LoVo (cell line): ENCODE results near the gene SSC5D.

ENCODE experiments used
- DNase-seq: peaks from one replicate; pipeline ENCODE4 v3.0.0-alpha.2; 2016; ENCODE audit warnings: low spot score

Gene SSC5D

DNA sequence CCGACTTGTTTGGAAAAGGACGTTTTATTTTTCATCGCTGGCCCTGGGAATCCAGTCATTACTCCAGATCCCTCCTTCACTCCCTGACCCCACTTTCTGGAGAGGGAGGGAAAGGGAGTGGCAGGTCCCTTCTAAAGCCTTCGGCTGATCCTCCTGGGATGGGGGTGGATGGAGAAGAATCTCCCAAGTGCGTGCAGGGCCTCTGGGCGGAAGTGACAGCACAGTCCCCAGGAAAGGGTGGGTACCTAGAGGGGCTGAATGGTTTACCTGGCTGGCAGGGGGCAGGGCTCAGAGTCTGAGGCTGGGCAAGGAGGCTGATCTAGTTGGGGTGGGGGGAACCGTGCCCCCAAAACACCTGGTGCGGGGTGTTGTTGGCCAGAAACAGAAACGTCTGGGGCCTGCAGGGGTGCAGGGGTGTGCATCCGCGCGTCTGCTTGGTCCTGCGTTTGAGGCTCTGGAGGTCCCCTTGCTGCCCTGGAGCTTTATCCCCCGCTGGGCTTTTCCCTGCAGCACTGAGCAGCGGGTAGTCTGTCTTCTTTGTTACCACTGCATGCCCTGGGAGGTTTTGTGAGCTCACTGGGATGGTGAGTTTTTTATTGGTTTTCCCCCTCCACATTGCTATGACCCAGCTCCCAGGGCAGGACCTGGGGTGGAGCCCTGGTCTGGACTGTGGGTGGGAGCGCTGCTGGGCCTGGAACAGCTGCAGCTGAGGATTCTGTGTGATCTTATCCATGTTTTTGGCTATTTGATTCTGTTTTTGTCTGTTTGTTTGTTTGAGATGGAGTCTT, 14.8 kb upstream of the SSC5D start:
- peak; percentile 13 for DNase-seq

DNA sequence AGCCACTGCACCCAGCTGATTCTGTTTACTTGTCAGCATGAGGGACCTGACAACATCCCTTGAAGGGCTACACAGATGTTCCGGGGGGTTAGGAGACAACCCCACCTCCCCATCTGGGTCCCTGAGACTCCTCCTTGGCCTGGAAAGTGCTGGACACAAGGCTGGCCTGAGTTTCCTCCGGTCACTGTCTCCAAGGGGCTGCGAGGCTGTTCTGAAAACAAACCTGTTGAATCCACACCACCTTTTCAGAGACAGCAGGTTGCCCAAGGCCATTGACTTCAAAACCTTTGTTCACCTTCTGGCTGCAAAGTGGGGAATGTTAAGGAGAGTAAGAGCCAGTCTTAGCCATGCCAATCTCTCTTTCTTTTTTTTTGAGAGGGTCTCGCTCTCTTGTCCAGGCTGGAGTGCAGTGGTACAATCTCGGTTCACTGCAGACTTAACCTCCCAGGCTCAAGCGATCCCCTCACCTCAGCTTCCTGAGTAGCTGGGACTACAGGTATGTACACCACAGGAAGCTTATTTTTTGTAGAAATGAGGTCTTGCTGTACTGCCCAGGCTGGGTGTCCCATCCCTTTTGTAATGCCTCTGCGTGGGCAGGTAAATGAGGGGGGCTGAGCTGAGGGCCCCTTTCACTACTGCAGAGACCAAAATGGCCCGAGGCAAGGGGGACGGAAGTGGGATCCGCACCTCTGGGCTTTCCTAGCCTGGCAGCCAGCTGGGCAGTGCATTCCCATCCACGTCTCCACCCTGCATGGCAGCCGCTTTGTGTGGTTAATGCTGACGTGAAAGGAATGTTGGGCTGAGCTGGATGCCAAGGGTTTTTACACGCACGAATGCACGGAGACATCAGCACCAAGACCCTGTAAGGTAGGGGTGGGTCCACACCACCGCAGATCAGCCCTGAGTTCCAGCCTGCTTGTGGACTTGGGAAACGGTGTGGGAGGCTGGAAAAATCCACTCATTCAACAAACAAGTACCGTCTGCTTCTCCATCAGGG, 13.7 kb upstream of the SSC5D start:
- DNase-seq, result peak; percentile 54

DNA sequence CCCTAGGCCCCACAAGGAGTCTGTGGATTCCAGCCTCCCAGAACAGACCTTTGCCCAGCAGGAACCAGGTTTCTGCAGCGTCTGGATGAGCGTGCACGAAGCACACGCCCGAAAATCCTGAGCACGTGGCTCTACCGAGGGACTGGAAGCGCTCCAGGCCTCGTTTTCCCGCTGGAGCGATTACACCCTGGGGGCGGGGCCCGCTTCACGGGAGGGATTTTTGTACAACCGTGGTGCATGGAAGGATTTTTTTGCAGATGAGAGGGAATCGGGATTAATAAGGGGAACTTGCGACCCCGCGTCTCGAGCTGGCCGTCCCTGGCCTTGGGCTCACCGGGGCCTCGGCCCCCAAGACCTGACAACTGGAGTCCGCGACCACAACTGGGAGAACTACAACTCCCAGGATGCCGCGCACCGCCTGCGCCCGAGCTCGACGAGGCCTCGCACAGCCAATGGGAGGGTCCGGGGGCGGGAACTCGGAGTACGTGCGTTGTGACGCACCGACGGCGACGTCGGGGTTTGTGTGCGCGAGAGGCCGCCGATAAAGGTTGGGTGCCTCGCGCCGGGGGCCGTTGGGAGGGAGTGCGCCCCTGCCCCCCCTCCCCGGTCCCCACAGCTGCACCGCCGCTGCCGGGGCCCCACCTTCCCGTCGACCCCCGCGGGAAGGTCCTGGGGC, 12.0 kb upstream of the SSC5D start, which contains the start of gene ZNF628:
Gene ZNF628, plus strand, starts transcription at position 518 of the 676 bp plus-strand sequence. CDS start 3,294 bp downstream, outside the sequence.
- peak; percentile 95 for DNase-seq

DNA sequence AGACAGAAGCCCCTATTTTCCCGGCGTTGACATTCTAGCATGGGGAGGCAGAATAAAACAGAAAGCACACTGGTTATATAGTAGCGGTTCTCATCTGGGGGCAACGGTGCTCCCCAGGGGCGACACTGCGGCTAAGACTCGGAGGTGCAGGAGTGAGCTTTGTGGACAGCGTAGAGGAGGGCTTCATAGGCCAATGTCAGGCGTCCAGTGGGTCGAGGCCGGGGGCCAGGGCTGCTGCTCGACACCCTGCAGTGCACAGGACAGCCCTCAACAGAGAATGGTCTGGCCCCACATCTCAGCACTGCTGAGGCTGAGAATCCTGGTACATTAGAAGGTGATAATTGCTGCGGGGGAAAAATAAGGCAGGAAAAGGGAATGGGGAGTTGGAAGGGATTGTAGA, 10.3 kb upstream of the SSC5D start:
- DNase-seq, result no peak

DNA sequence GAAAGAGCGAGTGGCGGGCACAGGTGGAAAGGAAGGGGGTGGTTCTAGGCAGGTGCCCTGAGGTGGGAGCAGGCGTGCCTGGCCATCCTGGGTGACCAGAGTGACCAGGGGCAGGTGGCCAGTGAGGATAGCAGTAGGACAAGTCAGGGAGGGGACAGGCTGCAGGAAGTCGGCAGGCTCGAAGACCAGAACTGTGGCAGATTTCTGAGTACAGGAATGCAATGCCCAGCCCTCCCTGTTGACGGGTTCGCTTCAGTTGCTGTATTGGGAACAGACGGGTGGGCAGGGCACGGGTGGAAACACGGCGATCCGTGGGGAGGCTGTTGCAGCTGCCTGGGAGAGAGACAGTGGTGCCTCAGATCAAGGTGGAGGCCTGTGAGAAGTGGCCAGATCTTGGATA, 9.9 kb upstream of the SSC5D start:
- no peak for DNase-seq

- no peak for DNase-seq
These were observed 9.2 kb upstream of the SSC5D start for GRCh38 chr19:55479045-55479444.

DNA sequence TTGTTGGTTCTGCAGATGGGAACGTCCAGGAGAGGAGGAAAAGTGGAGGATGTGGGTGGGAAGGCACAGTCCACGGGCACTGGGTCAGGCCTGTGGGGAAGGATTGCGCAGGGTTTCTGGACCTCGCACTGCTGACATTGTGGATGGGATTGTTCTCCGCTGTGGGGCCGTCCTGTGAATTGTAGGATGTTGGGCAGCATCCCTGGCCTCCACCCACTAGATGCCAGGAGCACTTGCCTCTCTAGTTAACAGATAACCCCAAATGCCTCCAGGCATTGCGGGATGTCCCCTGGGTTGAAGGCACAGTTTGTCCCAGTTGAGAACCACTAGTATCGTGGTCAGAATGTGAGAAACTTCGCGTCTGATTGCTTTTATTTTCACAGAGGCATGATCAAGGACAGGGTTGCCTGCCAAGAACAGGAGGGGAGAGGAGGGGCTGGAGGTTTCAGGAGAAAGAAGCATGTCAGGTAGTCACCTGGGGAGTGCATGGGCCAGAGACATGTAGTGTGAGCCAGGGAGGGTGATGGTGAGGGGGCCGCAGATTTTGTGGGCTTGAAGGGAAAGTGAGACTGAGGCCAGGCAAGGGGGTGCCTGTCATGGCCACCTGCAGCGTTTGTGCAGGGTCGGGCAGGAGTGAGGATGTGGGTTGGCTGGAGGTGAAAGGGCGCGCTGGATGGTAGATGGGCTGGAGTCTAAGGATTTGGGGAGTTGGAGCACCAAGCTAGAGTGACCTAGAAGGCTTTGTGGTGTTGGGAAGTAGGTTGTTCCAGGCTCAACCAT, 8.6 kb upstream of the SSC5D start:
- no peak for DNase-seq

DNA sequence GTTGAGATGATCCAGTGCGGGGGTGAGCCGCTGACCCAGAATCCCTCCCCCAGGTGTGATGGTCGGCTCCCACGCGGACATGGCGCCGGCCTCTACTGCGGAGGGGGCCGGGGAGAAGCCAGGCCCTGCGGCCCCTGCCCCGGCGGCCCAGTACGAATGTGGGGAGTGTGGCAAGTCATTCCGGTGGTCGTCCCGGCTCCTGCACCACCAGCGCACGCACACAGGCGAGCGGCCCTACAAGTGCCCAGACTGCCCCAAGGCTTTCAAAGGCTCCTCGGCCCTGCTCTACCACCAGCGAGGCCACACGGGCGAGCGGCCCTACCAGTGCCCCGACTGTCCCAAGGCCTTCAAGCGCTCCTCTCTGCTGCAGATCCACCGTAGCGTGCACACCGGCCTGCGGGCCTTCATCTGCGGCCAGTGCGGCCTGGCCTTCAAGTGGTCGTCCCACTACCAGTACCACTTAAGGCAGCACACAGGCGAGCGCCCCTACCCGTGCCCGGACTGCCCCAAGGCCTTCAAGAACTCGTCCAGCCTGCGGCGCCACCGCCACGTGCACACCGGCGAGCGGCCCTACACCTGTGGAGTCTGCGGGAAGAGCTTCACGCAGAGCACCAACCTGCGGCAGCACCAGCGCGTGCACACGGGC, 7.0 kb upstream of the SSC5D start:
- DNase-seq, result no peak

GRCh38 chr19:55481794-55482155, 6.5 kb upstream of the SSC5D start:
- DNase-seq, result no peak

DNA sequence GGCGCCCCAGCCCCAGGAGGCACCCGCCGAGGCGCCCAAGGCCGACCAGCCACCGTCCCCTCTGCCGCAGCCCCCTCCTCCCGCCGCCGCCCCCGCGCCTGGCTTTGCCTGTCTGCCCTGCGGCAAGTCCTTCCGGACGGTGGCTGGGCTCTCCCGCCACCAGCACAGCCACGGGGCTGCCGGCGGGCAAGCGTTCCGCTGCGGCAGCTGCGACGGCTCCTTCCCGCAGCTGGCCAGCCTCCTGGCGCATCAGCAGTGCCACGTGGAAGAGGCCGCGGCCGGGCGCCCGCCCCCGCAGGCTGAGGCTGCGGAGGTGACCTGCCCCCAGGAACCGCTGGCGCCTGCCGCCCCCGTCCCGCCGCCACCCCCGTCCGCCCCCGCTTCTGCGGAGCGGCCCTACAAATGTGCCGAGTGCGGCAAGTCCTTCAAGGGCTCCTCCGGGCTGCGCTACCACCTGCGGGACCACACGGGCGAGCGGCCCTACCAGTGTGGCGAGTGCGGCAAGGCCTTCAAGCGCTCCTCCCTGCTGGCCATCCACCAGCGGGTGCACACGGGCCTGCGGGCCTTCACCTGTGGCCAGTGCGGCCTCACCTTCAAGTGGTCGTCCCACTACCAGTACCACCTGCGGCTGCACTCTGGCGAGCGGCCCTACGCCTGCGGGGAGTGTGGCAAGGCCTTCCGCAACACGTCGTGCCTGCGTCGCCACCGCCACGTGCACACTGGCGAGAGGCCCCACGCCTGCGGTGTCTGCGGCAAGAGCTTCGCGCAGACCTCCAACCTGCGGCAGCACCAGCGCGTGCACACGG, 5.9 kb upstream of the SSC5D start:
- no peak for DNase-seq

GRCh38 chr19:55482967-55483705, 5.1 kb upstream of the SSC5D start:
- no peak for DNase-seq

GRCh38 chr19:55483706-55484592, 4.3 kb upstream of the SSC5D start:
- DNase-seq, result no peak

DNA sequence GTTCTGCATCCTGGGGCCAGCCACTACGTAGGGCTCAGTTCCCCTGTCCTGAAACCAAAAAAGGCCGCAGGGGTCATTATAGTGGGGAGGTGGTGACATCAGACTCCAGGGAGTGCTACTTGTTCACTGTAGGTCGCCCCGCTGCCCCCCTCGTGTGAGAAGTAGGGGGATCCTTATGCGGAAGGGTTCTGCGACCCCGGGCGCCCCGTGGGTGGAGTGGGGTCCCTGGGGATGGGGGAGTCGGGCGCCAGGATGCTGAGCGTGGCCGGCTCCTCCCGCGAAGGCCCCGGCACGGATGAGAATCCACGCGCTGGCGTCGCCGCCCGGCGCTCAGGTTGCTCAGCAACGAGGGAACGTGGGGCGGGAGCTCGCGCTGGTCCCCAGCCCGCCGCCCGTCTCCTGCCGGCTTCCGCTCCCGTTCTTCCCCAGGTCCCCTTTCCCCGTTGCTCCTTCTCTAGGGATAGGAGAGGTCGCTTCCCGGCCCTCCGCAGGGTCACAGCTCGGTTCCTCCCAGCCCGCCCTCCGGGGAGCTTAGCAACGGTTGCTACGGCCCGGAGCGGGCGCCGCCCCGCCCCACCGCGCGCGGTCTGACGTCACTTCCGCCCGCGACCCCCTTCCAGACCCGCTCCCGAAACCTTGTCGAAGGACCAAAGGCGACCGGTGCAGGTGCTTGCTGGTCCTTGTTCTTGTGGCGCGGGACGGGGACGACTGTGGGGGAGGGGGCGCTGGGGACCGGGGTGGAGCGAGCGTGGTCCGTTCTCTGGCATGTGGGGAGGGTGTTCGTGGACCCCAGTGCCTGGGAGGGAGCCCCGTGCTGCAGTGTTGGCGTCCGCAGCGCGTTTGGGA, 3.4 kb upstream of the SSC5D start, which contains the start of gene NAT14:
Gene NAT14, plus strand, starts transcription at position 596 of the 846 bp plus-strand sequence. CDS start 521 bp downstream, outside the sequence.
- peak; percentile 69 for DNase-seq

DNA sequence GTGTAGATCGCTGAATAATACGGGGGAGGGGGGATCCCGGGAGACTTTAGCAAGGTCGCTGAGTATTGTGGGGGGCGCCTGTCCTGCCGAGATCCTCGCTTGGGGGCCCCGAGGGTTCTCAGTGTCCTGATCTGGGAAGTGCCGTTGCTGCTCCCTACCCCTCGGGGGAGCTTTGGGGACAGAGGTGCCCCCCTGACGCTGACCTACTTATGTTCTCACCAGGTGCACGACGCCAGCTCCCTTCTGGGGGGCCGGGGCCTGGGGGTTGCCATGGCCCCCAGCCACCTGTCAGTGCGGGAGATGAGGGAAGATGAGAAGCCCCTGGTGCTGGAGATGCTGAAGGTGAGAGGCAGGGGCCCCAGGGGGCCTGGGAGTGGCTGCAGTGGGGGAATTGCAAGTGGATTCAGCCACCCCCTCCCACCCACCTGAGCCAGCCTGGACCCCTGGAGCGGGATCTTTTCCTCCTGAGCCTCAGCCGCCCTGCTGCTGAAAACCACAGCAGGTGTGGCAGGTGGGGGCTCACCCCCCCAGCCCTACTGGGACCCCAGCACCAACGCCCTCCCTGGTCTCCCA, 2.7 kb upstream of the SSC5D start:
- no peak for DNase-seq

- no peak for DNase-seq
These were observed 1.9 kb upstream of the SSC5D start for GRCh38 chr19:55486043-55486970.
